Measurements from ENCODE around the gene JAG2. TPM values are rescaled to one million over a fixed set of nuclear protein-coding genes. Genes with fewer than 3 reads are reported as not detected.

JAG2 gene
- total RNA-seq, 1 donor from 2014 or later = 72.5 TPM

GRCh38 chr14:105150368-105151083 is 18.1 kb downstream of the JAG2 start:
- DNase-seq = no peak

- no peak for DNase-seq
Measured at GRCh38 chr14:105150026-105150367, 18.6 kb downstream of the JAG2 start.

GRCh38 chr14:105149146-105149781 is 19.3 kb downstream of the JAG2 start:
- DNase-seq = no peak

- DNase-seq = no peak
Measured at GRCh38 chr14:105148604-105149145, 19.9 kb downstream of the JAG2 start.

- DNase-seq = no peak
Measured at GRCh38 chr14:105147671-105148603, 20.6 kb downstream of the JAG2 start.

GRCh38 chr14:105146976-105147635 is 21.5 kb downstream of the JAG2 start:
- DNase-seq = no peak

GRCh38 chr14:105146181-105146975 is 22.2 kb downstream of the JAG2 start:
- DNase-seq = no peak

GRCh38 chr14:105145381-105146180 is 23.0 kb downstream of the JAG2 start:
- no peak for DNase-seq

GRCh38 chr14:105144666-105145380 is 23.8 kb downstream of the JAG2 start:
- DNase-seq = no peak

- DNase-seq = no peak
Measured at GRCh38 chr14:105144026-105144665, 24.4 kb downstream of the JAG2 start.

- DNase-seq = no peak
Measured at GRCh38 chr14:105143451-105144025, 25.0 kb downstream of the JAG2 start.

GRCh38 chr14:105142651-105143450 is 25.7 kb downstream of the JAG2 start:
- DNase-seq = no peak

- no peak for DNase-seq
Measured at GRCh38 chr14:105141486-105142281, 26.9 kb downstream of the JAG2 start.

GRCh38 chr14:105141026-105141425 is 27.6 kb downstream of the JAG2 start:
- no peak for DNase-seq

- no peak for DNase-seq
Measured at GRCh38 chr14:105140581-105140980, 28.0 kb downstream of the JAG2 start.

GRCh38 chr14:105139831-105140239 is 28.7 kb downstream of the JAG2 start:
- DNase-seq = no peak

GRCh38 chr14:105139212-105139825 is 29.3 kb downstream of the JAG2 start:
- DNase-seq = no peak
